ENCODE data around the gene PIK3CD. TPM values are rescaled to one million over a fixed set of nuclear protein-coding genes. Genes with fewer than 3 reads are reported as not detected.

The PIK3CD gene
- total and polyA plus RNA-seq, 2 donors: 15.1 to 30.4 TPM

- 91% methylated on average over 29 of the region's 29 CpGs for WGBS
- H3K27ac ChIP-seq (ENCODE audit: low read depth in 1 of 2, low read length in 1 of 2): peak overlapping the region; percentile 94 to 95
- peaks cover 34 to 70% of the 10 kb centered on the region in 2 donors for H3K4me1 ChIP-seq (ENCODE audit: control insufficient read depth in 2 of 2, insufficient read depth in 2 of 2, low read length in 2 of 2)
- peaks cover 0 to 12% of the 10 kb centered on the region in 2 donors for H3K9me3 ChIP-seq (ENCODE audit: control insufficient read depth in 2 of 2, insufficient read depth in 1 of 2, low read length in 1 of 2)
- no peaks in the 10 kb centered on the region for H3K27me3 ChIP-seq (ENCODE audit: control insufficient read depth in 2 of 2, insufficient read depth in 1 of 2, low read length in 1 of 2)
- no peak for DNase-seq (ENCODE audit: low read depth in 6 of 9, low spot score in 9 of 9)
- H3K36me3 ChIP-seq (ENCODE audit: control insufficient read depth in 2 of 2, insufficient read depth in 2 of 2, low read length in 1 of 2): peaks cover 38 to 55% of the 10 kb centered on the region in 2 donors
- H3K4me3 ChIP-seq (ENCODE audit: low read length in 2 of 2): peak overlapping the region; percentile 64 to 75
These were observed 65.1 kb downstream of the PIK3CD start for GRCh38 chr1:9716404-9717192.

GRCh38 chr1:9717193-9718005 is 65.9 kb downstream of the PIK3CD start:
- peaks cover 34 to 76% of the 10 kb centered on the region in 2 donors for H3K4me1 ChIP-seq (ENCODE audit: control insufficient read depth in 2 of 2, insufficient read depth in 2 of 2, low read length in 2 of 2)
- H3K27ac ChIP-seq (ENCODE audit: low read depth in 1 of 2, low read length in 1 of 2): peak overlapping the region; percentile 94 to 95
- H3K36me3 ChIP-seq (ENCODE audit: control insufficient read depth in 2 of 2, insufficient read depth in 2 of 2, low read length in 1 of 2): peaks cover 46 to 60% of the 10 kb centered on the region in 2 donors
- H3K9me3 ChIP-seq (ENCODE audit: control insufficient read depth in 2 of 2, insufficient read depth in 1 of 2, low read length in 1 of 2): peaks cover 0 to 20% of the 10 kb centered on the region in 2 donors
- peak overlapping the region; percentile 64 to 75 for H3K4me3 ChIP-seq (ENCODE audit: low read length in 2 of 2)
- WGBS: 2% methylated on average over 25 of the region's 25 CpGs
- peak; percentile 81 to 98 (median 90) for DNase-seq (ENCODE audit: low read depth in 6 of 9, low spot score in 9 of 9)
- no peaks in the 10 kb centered on the region for H3K27me3 ChIP-seq (ENCODE audit: control insufficient read depth in 2 of 2, insufficient read depth in 1 of 2, low read length in 1 of 2)

GRCh38 chr1:9718006-9718680 is 66.6 kb downstream of the PIK3CD start:
- Histone ChIP-seq H3K9me3 (ENCODE audit: control insufficient read depth in 2 of 2, insufficient read depth in 1 of 2, low read length in 1 of 2) (peaks cover 3 to 27% of the 10 kb centered on the region in 2 donors), H3K36me3 (ENCODE audit: control insufficient read depth in 2 of 2, insufficient read depth in 2 of 2, low read length in 1 of 2) (peaks cover 53 to 65% of the 10 kb centered on the region in 2 donors), H3K27ac (ENCODE audit: low read depth in 1 of 2, low read length in 1 of 2) (peak overlapping the region; percentile 94 to 95), H3K4me3 (ENCODE audit: low read length in 2 of 2) (peak overlapping the region; percentile 64 to 75), H3K27me3 (ENCODE audit: control insufficient read depth in 2 of 2, insufficient read depth in 1 of 2, low read length in 1 of 2) (no peaks in the 10 kb centered on the region), H3K4me1 (ENCODE audit: control insufficient read depth in 2 of 2, insufficient read depth in 2 of 2, low read length in 2 of 2) (peaks cover 34 to 79% of the 10 kb centered on the region in 2 donors)
- no peak for DNase-seq (ENCODE audit: low read depth in 6 of 9, low spot score in 9 of 9)
- WGBS: 68% methylated on average over 10 of the region's 10 CpGs

- H3K27me3 ChIP-seq (ENCODE audit: control insufficient read depth in 2 of 2, insufficient read depth in 1 of 2, low read length in 1 of 2): no peaks in the 10 kb centered on the region
- peaks cover 34 to 72% of the 10 kb centered on the region in 2 donors for H3K4me1 ChIP-seq (ENCODE audit: control insufficient read depth in 2 of 2, insufficient read depth in 2 of 2, low read length in 2 of 2)
- H3K4me3 ChIP-seq (ENCODE audit: low read length in 2 of 2): no peak overlapping the region
- peaks cover 65 to 78% of the 10 kb centered on the region in 2 donors for H3K36me3 ChIP-seq (ENCODE audit: control insufficient read depth in 2 of 2, insufficient read depth in 2 of 2, low read length in 1 of 2)
- 92% methylated on average over 36 of the region's 36 CpGs for WGBS
- no peak for DNase-seq (ENCODE audit: low read depth in 6 of 9, low spot score in 9 of 9)
- peak overlapping the region in 1 of 2 donors; percentile 95 for H3K27ac ChIP-seq (ENCODE audit: low read depth in 1 of 2, low read length in 1 of 2)
- H3K9me3 ChIP-seq (ENCODE audit: control insufficient read depth in 2 of 2, insufficient read depth in 1 of 2, low read length in 1 of 2): peaks cover 6 to 44% of the 10 kb centered on the region in 2 donors
These were observed 68.6 kb downstream of the PIK3CD start for GRCh38 chr1:9719978-9720722.

GRCh38 chr1:9720785-9721605 is 69.5 kb downstream of the PIK3CD start:
- no peak for DNase-seq (ENCODE audit: low read depth in 6 of 9, low spot score in 9 of 9)
- WGBS: 94% methylated on average over 34 of the region's 34 CpGs
- peak overlapping the region; percentile 26 to 53 for H3K27ac ChIP-seq (ENCODE audit: low read depth in 1 of 2, low read length in 1 of 2)
- H3K36me3 ChIP-seq (ENCODE audit: control insufficient read depth in 2 of 2, insufficient read depth in 2 of 2, low read length in 1 of 2): peaks cover 56 to 69% of the 10 kb centered on the region in 2 donors
- H3K4me3 ChIP-seq (ENCODE audit: low read length in 2 of 2): peak overlapping the region in 1 of 2 donors; percentile 16
- H3K9me3 ChIP-seq (ENCODE audit: control insufficient read depth in 2 of 2, insufficient read depth in 1 of 2, low read length in 1 of 2): peaks cover 6 to 40% of the 10 kb centered on the region in 2 donors
- H3K27me3 ChIP-seq (ENCODE audit: control insufficient read depth in 2 of 2, insufficient read depth in 1 of 2, low read length in 1 of 2): no peaks in the 10 kb centered on the region
- H3K4me1 ChIP-seq (ENCODE audit: control insufficient read depth in 2 of 2, insufficient read depth in 2 of 2, low read length in 2 of 2): peaks cover 30 to 64% of the 10 kb centered on the region in 2 donors

- Histone ChIP-seq H3K36me3 (ENCODE audit: control insufficient read depth in 2 of 2, insufficient read depth in 2 of 2, low read length in 1 of 2) (peaks cover 55 to 69% of the 10 kb centered on the region in 2 donors), H3K4me3 (ENCODE audit: low read length in 2 of 2) (peak overlapping the region in 1 of 2 donors; percentile 16), H3K9me3 (ENCODE audit: control insufficient read depth in 2 of 2, insufficient read depth in 1 of 2, low read length in 1 of 2) (peaks cover 6 to 40% of the 10 kb centered on the region in 2 donors), H3K27me3 (ENCODE audit: control insufficient read depth in 2 of 2, insufficient read depth in 1 of 2, low read length in 1 of 2) (peaks cover 0 to 3% of the 10 kb centered on the region in 2 donors), H3K4me1 (ENCODE audit: control insufficient read depth in 2 of 2, insufficient read depth in 2 of 2, low read length in 2 of 2) (peaks cover 23 to 56% of the 10 kb centered on the region in 2 donors), H3K27ac (ENCODE audit: low read depth in 1 of 2, low read length in 1 of 2) (peak overlapping the region in 1 of 2 donors; percentile 26)
- 87% methylated on average over 29 of the region's 29 CpGs for WGBS
- peak in 4 of 9 donors; percentile 29 to 80 (median 64) for DNase-seq (ENCODE audit: low read depth in 6 of 9, low spot score in 9 of 9)
These were observed 70.3 kb downstream of the PIK3CD start for GRCh38 chr1:9721606-9722377.

GRCh38 chr1:9722378-9722749 is 70.8 kb downstream of the PIK3CD start:
- no peak overlapping the region for H3K4me3 ChIP-seq (ENCODE audit: low read length in 2 of 2)
- WGBS: 93% methylated on average over 10 of the region's 10 CpGs
- H3K4me1 ChIP-seq (ENCODE audit: control insufficient read depth in 2 of 2, insufficient read depth in 2 of 2, low read length in 2 of 2): peaks cover 20 to 51% of the 10 kb centered on the region in 2 donors
- H3K36me3 ChIP-seq (ENCODE audit: control insufficient read depth in 2 of 2, insufficient read depth in 2 of 2, low read length in 1 of 2): peaks cover 61 to 75% of the 10 kb centered on the region in 2 donors
- H3K27ac ChIP-seq (ENCODE audit: low read depth in 1 of 2, low read length in 1 of 2): no peak overlapping the region
- DNase-seq (ENCODE audit: low read depth in 6 of 9, low spot score in 9 of 9): no peak
- H3K9me3 ChIP-seq (ENCODE audit: control insufficient read depth in 2 of 2, insufficient read depth in 1 of 2, low read length in 1 of 2): peaks cover 6 to 37% of the 10 kb centered on the region in 2 donors
- peaks cover 0 to 3% of the 10 kb centered on the region in 2 donors for H3K27me3 ChIP-seq (ENCODE audit: control insufficient read depth in 2 of 2, insufficient read depth in 1 of 2, low read length in 1 of 2)

All from thymus (tissue), 11 donors.